Occipital lobe (tissue), 2 donors: Measurements from ENCODE around the gene CEBPZOS. TPM values are rescaled to one million over a fixed set of nuclear protein-coding genes. Genes with fewer than 3 reads are reported as not detected.

Source experiments
- DNase-seq: peaks from one replicate; lab custom pipeline; 2025; lab: John Stamatoyannopoulos, UW
- total RNA-seq: library from RNA; depleted of rRNA; stranded (reverse); fragments of >200 nt; gene quantifications from one replicate; pipeline ENCODE4 v1.2.3, GENCODE V29; 2014

Gene CEBPZOS
- total RNA-seq, 1 donor from 2014 or later: 24.5 TPM

DNA sequence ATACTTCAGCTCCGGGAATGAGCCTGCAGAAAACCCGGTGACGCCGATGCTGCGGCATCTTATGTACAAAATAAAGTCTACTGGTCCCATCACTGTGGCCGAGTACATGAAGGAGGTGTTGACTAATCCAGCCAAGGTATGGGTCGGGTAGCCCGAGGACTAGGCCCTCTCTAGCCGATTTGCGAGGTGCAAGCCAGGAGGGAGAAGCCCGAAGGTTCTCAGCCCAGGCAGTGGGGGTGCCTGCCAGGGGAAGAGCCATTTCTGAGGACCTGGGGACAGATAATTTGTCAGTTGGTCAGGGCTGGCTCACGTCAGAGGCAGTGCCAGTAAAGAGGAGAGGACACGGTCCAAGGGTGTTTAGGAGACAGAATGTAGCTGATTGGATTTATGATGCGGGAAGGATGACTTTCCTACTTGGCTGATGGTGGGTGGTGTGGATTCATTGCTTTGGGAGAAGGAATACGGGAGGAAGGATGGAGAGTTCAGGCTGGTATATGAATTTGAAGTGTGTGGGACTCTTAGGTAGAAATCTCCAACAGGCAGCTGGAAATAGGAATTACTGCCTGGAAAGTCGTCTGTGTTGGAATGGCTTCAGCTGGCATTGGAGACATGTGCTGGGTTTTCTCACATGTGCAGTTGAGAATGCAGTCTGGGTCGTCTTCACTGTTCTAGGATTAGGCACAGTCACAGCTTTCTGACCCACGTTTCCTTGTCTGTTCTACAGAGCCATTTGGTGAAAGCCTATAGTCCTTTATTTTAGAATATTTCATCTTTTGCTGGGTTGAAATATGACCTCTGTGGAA lies 36.0 kb downstream of the CEBPZOS start:
- DNase-seq: peak; percentile 33

DNA sequence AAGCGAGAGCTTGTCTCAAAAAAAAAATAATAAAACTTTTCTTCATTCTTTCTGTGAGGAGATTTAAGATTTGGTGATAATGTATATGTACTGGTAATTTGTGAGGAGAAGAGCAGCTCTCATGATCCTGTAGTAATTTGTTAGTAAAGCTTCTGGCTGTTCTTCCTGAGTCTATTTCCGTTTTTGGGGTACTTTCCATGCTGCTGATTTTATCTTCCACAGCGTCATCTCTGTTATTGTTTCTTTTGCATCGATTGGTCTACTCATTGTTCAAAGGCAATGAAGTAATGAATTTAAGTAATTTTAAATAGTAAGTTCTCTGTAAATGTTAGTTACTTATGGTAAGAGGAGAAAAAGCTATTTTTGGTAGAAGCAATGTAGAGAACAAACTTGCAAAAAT lies 47.1 kb downstream of the CEBPZOS start:
- no peak for DNase-seq

DNA sequence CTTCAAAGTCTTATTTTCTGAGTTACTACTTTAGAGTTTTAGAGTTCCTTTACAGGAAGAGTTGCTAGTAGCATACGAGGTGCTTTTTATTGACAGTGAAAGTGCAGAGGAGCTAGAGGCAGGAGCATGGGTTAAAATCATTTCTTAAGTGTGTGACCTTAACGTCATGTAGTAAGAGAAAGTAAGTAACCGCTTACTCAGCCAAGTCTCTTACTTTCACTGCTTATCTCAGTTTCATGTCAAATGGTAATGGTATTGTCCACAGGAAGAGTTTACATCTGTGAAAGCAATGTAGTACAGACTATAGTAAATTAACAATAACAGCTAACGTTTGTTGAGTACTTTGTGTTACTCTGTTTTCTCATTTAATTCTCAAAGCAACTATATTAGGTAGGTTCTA lies 47.7 kb downstream of the CEBPZOS start:
- DNase-seq: no peak

DNA sequence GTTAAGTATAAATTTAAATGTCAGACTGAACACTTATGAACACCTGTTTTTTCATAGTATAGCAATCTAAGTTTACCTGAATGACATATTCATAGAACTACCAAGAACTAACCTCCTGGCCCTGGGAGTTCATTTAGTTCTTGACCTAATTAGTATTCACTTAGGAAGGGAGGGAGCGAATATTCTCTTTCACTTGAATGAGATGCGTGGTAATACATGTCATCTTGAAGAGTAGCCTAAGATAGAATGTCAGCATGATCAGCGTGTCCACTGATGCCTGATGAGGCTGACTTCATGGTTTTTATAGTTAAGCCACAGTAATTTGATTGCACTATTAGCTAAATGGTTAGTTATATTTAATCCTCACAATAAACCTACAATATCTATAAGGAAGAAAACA lies 48.5 kb downstream of the CEBPZOS start:
- DNase-seq: no peak

- no peak for DNase-seq
These were observed 49.9 kb downstream of the CEBPZOS start for GRCh38 chr2:37246205-37246604.

DNA sequence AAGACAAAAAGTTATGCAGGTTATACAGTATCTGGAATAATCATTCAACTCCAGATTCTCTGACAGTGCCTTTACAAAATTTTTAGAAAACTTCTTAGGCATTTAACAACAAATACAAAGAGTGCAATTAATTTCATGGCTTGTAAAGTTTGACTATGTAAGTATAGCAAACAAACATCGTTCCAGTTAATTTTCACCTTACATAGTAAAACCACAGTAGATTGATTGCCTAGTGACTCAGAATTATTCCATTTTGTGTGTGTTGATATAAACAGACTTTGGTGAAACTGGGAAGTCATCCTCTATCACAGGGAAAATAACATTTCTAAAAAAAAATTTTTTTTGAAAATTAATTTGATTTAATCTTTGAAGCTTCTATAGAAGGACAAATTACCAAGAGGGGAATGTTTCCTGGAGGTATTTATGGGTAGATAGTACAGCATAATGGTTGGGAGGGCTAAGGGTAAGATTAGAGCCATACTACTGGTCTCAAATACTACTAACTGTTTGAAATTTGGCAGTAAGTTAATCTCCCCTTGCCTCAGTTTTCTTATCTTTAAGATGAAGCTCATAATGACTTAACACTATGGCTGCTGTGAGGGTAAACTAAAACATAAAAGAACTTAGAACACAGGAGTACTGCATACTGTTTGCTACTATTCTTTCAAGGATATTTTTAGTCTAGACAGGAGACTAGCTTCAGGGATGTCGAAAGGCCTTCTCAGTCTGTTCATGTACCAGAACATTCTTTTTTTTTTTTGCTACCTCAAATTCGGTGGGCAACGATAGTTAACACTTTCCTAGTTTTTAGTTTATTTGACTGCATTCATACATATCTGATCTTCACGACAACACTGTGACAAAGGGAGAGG lies 54.8 kb downstream of the CEBPZOS start:
- DNase-seq: no peak

Other genes starting within 250 kb of the CEBPZOS start
- gene STRN, start 230.0 kb upstream of the CEBPZOS start, total RNA-seq: 30.9 TPM
- gene HEATR5B, start 112.1 kb upstream of the CEBPZOS start, total RNA-seq: 126 TPM
- gene GPATCH11, start 112.0 kb upstream of the CEBPZOS start, total RNA-seq: 20.9 TPM
- 48.7 TPM for gene EIF2AK2, start 39.5 kb upstream of the CEBPZOS start, total RNA-seq
- gene SULT6B1, start 7.8 kb upstream of the CEBPZOS start, total RNA-seq: not detected
- gene CEBPZ, start 35.1 kb downstream of the CEBPZOS start, total RNA-seq: 65.0 TPM
- gene NDUFAF7, start 35.2 kb downstream of the CEBPZOS start, total RNA-seq: 36.2 TPM
- gene PRKD3, start 128.3 kb downstream of the CEBPZOS start, total RNA-seq: 29.9 TPM
- gene QPCT, start 148.1 kb downstream of the CEBPZOS start, total RNA-seq: 5.9 TPM